Astrocyte of the spinal cord (primary cell): ENCODE measurements around the gene KLK14.

Source experiments
- DNase-seq: peaks from one replicate; pipeline ENCODE4 v3.0.0; 2011; ENCODE audit warnings: low read depth, low spot score
- H3K4me3 ChIP-seq: 2 replicates; pipeline ENCODE4 v1.5.1; 2011; ENCODE audit warnings: low read depth, mild to moderate bottlenecking, low read length, moderate library complexity
- in situ Hi-C: cut with HindIII; loops from 2 replicates; pipeline ENCODE4 v1.10.0; 2017; ENCODE audit warnings: low sequenced_read_pairs
- TF ChIP-seq, protein P1 (sequence below): IDR thresholded peaks from 2 replicates; pipeline ENCODE4 v1.5.1; 2012; ENCODE audit warnings: low read depth, mild to moderate bottlenecking, low read length, inconsistent platforms

KLK14 gene

DNA sequence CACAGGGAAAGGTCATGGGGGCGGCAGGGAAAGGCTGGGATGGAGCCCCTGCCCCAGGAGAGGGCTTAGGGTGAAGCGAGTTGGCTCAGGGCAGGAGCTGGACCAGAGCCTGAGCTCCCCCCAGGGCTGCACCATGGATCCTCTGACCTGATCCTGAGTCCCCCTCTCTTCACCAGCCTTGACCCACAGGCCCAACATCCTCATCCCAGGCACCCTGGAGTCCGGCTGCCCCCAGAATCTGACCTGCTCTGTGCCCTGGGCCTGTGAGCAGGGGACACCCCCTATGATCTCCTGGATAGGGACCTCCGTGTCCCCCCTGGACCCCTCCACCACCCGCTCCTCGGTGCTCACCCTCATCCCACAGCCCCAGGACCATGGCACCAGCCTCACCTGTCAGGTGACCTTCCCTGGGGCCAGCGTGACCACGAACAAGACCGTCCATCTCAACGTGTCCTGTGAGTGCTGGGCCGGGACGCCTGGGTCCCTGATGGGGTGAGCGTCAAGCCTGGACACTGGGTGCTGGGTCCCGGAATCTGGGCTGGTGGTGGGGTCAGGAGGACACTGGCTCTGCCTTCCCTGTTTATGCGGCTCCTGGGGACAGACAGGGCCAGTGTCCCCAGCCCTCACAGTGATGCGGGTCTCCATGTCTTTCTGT lies 42.9 kb upstream of the KLK14 start:
- H3K4me3 ChIP-seq: no peak overlapping the region
- in situ Hi-C loops: no loop called here
- TF ChIP-seq, protein P1, sequence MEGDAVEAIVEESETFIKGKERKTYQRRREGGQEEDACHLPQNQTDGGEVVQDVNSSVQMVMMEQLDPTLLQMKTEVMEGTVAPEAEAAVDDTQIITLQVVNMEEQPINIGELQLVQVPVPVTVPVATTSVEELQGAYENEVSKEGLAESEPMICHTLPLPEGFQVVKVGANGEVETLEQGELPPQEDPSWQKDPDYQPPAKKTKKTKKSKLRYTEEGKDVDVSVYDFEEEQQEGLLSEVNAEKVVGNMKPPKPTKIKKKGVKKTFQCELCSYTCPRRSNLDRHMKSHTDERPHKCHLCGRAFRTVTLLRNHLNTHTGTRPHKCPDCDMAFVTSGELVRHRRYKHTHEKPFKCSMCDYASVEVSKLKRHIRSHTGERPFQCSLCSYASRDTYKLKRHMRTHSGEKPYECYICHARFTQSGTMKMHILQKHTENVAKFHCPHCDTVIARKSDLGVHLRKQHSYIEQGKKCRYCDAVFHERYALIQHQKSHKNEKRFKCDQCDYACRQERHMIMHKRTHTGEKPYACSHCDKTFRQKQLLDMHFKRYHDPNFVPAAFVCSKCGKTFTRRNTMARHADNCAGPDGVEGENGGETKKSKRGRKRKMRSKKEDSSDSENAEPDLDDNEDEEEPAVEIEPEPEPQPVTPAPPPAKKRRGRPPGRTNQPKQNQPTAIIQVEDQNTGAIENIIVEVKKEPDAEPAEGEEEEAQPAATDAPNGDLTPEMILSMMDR: no peak
- no peak for DNase-seq

DNA sequence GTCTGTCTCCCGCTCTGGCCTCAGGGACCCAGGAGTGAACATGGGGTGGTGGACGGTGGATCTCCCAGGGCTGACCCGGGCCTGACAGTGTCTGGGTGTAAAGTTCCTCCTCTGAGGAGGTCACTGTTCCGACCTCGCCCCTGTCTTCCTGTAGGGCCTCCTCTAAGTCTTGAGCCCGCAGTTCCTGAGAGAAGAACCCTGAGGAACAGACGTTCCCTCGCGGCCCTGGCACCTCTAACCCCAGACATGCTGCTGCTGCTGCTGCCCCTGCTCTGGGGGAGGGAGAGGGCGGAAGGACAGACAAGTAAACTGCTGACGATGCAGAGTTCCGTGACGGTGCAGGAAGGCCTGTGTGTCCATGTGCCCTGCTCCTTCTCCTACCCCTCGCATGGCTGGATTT lies 42.0 kb upstream of the KLK14 start, which contains the start of gene SIGLEC9:
TSS of gene SIGLEC9 (plus strand) at position 178 of the 400 bp plus-strand sequence. CDS start at position 247, 69 bp downstream.
- TF ChIP-seq, protein P1: no peak
- in situ Hi-C loops: no loop called here
- no peak within 1 kb of the TSS for H3K4me3 ChIP-seq
- DNase-seq: no peak

DNA sequence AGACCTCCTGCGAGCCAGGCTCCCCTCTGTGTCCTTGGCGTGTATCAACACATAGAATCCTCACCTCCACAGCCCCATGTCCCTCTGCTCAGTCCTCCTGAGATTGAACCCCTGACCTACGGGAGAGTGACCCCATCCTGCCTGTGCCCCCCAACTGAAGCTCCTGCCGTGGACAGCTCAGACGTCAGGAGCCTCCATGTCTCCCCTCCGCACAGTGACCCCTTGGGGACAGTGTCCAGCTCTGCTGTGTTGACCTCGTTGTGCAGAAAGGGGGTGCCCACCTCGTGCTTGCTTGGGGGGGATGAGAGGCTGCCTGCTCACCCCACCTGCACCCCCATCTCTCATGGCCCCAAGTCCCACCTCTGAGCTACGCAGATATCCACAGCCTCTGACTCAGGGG lies 41.5 kb upstream of the KLK14 start:
- in situ Hi-C loops: no loop called here
- DNase-seq: no peak
- no peak overlapping the region for H3K4me3 ChIP-seq
- TF ChIP-seq, protein P1: no peak

DNA sequence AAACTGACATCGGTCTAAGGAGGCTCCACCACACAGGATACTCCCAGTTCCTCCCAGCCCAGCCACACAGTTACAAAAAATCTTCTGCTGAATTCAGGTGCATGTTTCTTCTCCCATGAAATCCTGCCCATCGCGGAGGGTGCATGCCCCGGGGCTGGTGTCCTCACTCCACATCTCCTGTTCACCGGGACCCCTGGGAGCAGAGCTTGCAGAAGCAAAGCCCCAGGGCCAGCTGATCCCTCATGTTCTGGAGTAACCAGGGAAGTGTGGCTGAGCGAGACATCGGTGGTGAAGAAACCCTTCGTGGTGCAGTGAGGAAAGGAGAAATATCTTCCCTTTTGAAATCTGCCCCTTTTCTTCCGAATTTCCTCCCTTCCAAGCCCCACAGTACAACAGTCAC lies 41.1 kb upstream of the KLK14 start:
- no peak for DNase-seq
- TF ChIP-seq, protein P1: no peak
- no peak overlapping the region for H3K4me3 ChIP-seq
- in situ Hi-C loops: no loop called here

GRCh38 chr19:51123381-51123800 lies 40.7 kb upstream of the KLK14 start:
- in situ Hi-C loops: no loop called here
- H3K4me3 ChIP-seq: no peak overlapping the region
- TF ChIP-seq, protein P1: no peak
- DNase-seq: no peak

- H3K4me3 ChIP-seq: no peak overlapping the region
- DNase-seq: no peak
- in situ Hi-C loops: no loop called here
Measured at GRCh38 chr19:51122112-51122981, 39.7 kb upstream of the KLK14 start.

More at GRCh38 chr19:51122112-51122981, 39.7 kb upstream of the KLK14 start:
- TF ChIP-seq, protein P1: no peak
